Smooth muscle cell (in vitro differentiated cells): ENCODE results near the gene TSPAN10. TPM values are rescaled to one million over a fixed set of nuclear protein-coding genes. Genes with fewer than 3 reads are reported as not detected.

ENCODE experiments used
- DNase-seq: peaks from one replicate; lab custom pipeline; 2025; ENCODE audit not compliant: unreplicated experiment; lab: John Stamatoyannopoulos, UW
- H2AFZ ChIP-seq: fragments of 200-600 bp; sonication (generic); 2 replicates; pipeline ENCODE4 v1.6.0; 2016; ENCODE audit warnings: antibody characterized with exemption, low read depth, mild to moderate bottlenecking
- H3F3A ChIP-seq: fragments of 200-600 bp; sonication (generic); 2 replicates; pipeline ENCODE4 v1.6.0; 2017; ENCODE audit warnings: antibody characterized with exemption, low read depth
- H3K27ac ChIP-seq: fragments of 200-600 bp; sonication (generic); 2 replicates; pipeline ENCODE4 v1.5.1; 2016; ENCODE audit warnings: low read depth, mild to moderate bottlenecking
- H3K27me3 ChIP-seq: fragments of 200-600 bp; sonication (generic); 2 replicates; pipeline ENCODE4 v1.6.1; 2016; ENCODE audit warnings: low read depth, mild to moderate bottlenecking
- H3K36me3 ChIP-seq: fragments of 200-600 bp; sonication (generic); 2 replicates; pipeline ENCODE4 v1.5.1; 2016; ENCODE audit warnings: low read depth
- H3K4me1 ChIP-seq: fragments of 200-600 bp; sonication (generic); 2 replicates; pipeline ENCODE4 v1.5.1; 2016; ENCODE audit warnings: low read depth
- H3K4me2 ChIP-seq: fragments of 200-600 bp; sonication (generic); 2 replicates; pipeline ENCODE4 v1.6.0; 2016; ENCODE audit warnings: mild to moderate bottlenecking
- H3K4me3 ChIP-seq: fragments of 200-600 bp; sonication (generic); 2 replicates; pipeline ENCODE4 v1.5.1; 2016; ENCODE audit warnings: mild to moderate bottlenecking
- H3K79me2 ChIP-seq: fragments of 200-600 bp; sonication (generic); 2 replicates; pipeline ENCODE4 v1.6.0; 2016; ENCODE audit warnings: low read depth, mild to moderate bottlenecking
- H3K9ac ChIP-seq: fragments of 200-600 bp; sonication (generic); 2 replicates; pipeline ENCODE4 v1.6.0; 2016; ENCODE audit warnings: low read depth
- H3K9me3 ChIP-seq: fragments of 200-600 bp; sonication (generic); replicated peaks from 2 replicates; pipeline ENCODE4 v1.5.1; 2016; ENCODE audit warnings: low read depth
- H4K20me1 ChIP-seq: fragments of 200-600 bp; sonication (generic); 2 replicates; pipeline ENCODE4 v1.6.0; 2016; ENCODE audit warnings: low read depth
- CTCF ChIP-seq: fragments of 200-600 bp; sonication (generic); IDR thresholded peaks from 2 replicates; pipeline ENCODE4 v1.5.1; 2017; ENCODE audit warnings: borderline replicate concordance, mild to moderate bottlenecking, antibody characterized with exemption; ENCODE audit not compliant: insufficient read depth, poor library complexity, severe bottlenecking
- WGBS: methylation state at CpG from one replicate; pipeline ENCODE4 v1.1.7; 2016; ENCODE audit warnings: low lambda C conversion rate; 5-methylcytosine and 5-hydroxymethylcytosine counted together
- polyA plus RNA-seq: library from polyadenylated mRNA; unstranded; fragments of >200 nt; fragmentation: Nextera tagmentation; extraction: Ambion mirVana; gene quantifications from 2 replicates; pipeline ENCODE4 v1.2.1, GENCODE V29; 2016
- total RNA-seq: library from RNA; depleted of rRNA; stranded (reverse); fragments of >200 nt; gene quantifications from 2 replicates; pipeline ENCODE4 v1.2.3, GENCODE V29; 2014

TSPAN10 gene
- total and polyA plus RNA-seq, 2 experiments from 2014 or later = 0.67 to 1.2 TPM

GRCh38 chr17:81687770-81688541 lies 51.0 kb downstream of the TSPAN10 start:
- Histone ChIP-seq H2AFZ (no peak overlapping the region), H3K27me3 (no peaks in the 10 kb centered on the region), H3K79me2 (peaks cover 61% of the 10 kb centered on the region), H3K4me2 (no peak overlapping the region), H3K4me1 (peaks cover 13% of the 10 kb centered on the region), H3K9ac (no peak overlapping the region), H3K9me3 (no peaks in the 10 kb centered on the region), H3K4me3 (no peak overlapping the region), H3F3A (no peaks in the 10 kb centered on the region), H3K36me3 (no peaks in the 10 kb centered on the region), H4K20me1 (peaks cover 85% of the 10 kb centered on the region), H3K27ac (no peak overlapping the region)
- DNase-seq = no peak
- TF ChIP-seq CTCF = no peak
- WGBS = 98% methylated on average over 36 of the region's 41 CpGs

- H2AFZ ChIP-seq = no peak overlapping the region
- no peak overlapping the region for H3K4me2 ChIP-seq
- no peak overlapping the region for H3K9ac ChIP-seq
- WGBS = 98% methylated on average over 14 of the region's 14 CpGs
- no peak for DNase-seq
- H3K4me1 ChIP-seq = peaks cover 13% of the 10 kb centered on the region
- no peaks in the 10 kb centered on the region for H3F3A ChIP-seq
- H3K27me3 ChIP-seq = no peaks in the 10 kb centered on the region
- no peaks in the 10 kb centered on the region for H3K9me3 ChIP-seq
- TF ChIP-seq CTCF = no peak
- H3K79me2 ChIP-seq = peaks cover 55% of the 10 kb centered on the region
- no peak overlapping the region for H3K27ac ChIP-seq
- H3K4me3 ChIP-seq = no peak overlapping the region
- peaks cover 89% of the 10 kb centered on the region for H4K20me1 ChIP-seq
- no peaks in the 10 kb centered on the region for H3K36me3 ChIP-seq
These were observed 51.6 kb downstream of the TSPAN10 start for GRCh38 chr17:81688616-81689015.

- Histone ChIP-seq H3K36me3 (no peaks in the 10 kb centered on the region), H3F3A (no peaks in the 10 kb centered on the region), H2AFZ (no peak overlapping the region), H3K9me3 (no peaks in the 10 kb centered on the region), H3K4me2 (no peak overlapping the region), H3K79me2 (peaks cover 43% of the 10 kb centered on the region), H3K27me3 (no peaks in the 10 kb centered on the region), H3K27ac (no peak overlapping the region), H3K4me1 (peaks cover 4% of the 10 kb centered on the region), H3K9ac (no peak overlapping the region), H3K4me3 (no peak overlapping the region), H4K20me1 (peaks cover 85% of the 10 kb centered on the region)
- no peak for DNase-seq
- WGBS = 89% methylated on average over 18 of the region's 18 CpGs
- TF ChIP-seq CTCF = no peak
These were observed 53.1 kb downstream of the TSPAN10 start for GRCh38 chr17:81690066-81690465.

- Histone ChIP-seq H3K9ac (no peak overlapping the region), H3K4me2 (no peak overlapping the region), H3K27ac (no peak overlapping the region), H3K36me3 (no peaks in the 10 kb centered on the region), H3K4me3 (no peak overlapping the region), H3F3A (no peaks in the 10 kb centered on the region), H3K4me1 (no peaks in the 10 kb centered on the region), H3K79me2 (peaks cover 38% of the 10 kb centered on the region), H2AFZ (no peak overlapping the region), H3K9me3 (no peaks in the 10 kb centered on the region), H4K20me1 (peaks cover 85% of the 10 kb centered on the region), H3K27me3 (no peaks in the 10 kb centered on the region)
- 96% methylated on average over 12 of the region's 17 CpGs for WGBS
- TF ChIP-seq CTCF = no peak
- DNase-seq = no peak
These were observed 53.6 kb downstream of the TSPAN10 start for GRCh38 chr17:81690549-81690948.
